OCI-LY1 (cell line): ENCODE data around the gene DENND4A.

Experiments used
- H2AFZ ChIP-seq: fragments of 200-600 bp; sonication (generic), shearing (Covaris generic); 2 replicates; pipeline ENCODE4 v1.6.0; 2014; ENCODE audit warnings: antibody characterized with exemption, mild to moderate bottlenecking, low read length
- H3F3A ChIP-seq: fragments of 200-600 bp; sonication (generic), shearing (Covaris generic); 2 replicates; pipeline ENCODE4 v1.6.0; 2014; ENCODE audit warnings: mild to moderate bottlenecking, antibody characterized with exemption, low read length, moderate library complexity; ENCODE audit not compliant: insufficient read depth
- H3K27ac ChIP-seq: fragments of 200-600 bp; sonication (generic); 2 replicates; pipeline ENCODE4 v1.5.1; 2014; ENCODE audit warnings: low read length, mixed run types, mild to moderate bottlenecking, low read depth; ENCODE audit not compliant: poor library complexity, severe bottlenecking
- H3K27me3 ChIP-seq: fragments of 200-600 bp; sonication (generic); 2 replicates; pipeline ENCODE4 v1.6.0; 2014; ENCODE audit warnings: antibody characterized with exemption, mild to moderate bottlenecking, low read length, moderate library complexity; ENCODE audit not compliant: insufficient read depth
- H3K36me3 ChIP-seq: fragments of 200-600 bp; sonication (generic); 2 replicates; pipeline ENCODE4 v1.6.1; 2014; ENCODE audit warnings: mild to moderate bottlenecking, antibody characterized with exemption, low read length, moderate library complexity, mixed read lengths; ENCODE audit not compliant: insufficient read depth
- H3K4me1 ChIP-seq: fragments of 200-600 bp; sonication (generic); 2 replicates; pipeline ENCODE4 v1.5.1; 2014; ENCODE audit warnings: mild to moderate bottlenecking, low read length, moderate library complexity; ENCODE audit not compliant: insufficient read depth, severe bottlenecking
- H3K4me2 ChIP-seq: fragments of 200-600 bp; sonication (generic), shearing (Covaris generic); 2 replicates; pipeline ENCODE4 v1.6.1; 2014; ENCODE audit warnings: low read length
- H3K4me3 ChIP-seq: fragments of 200-600 bp; sonication (generic); 2 replicates; pipeline ENCODE4 v1.5.1; 2014; ENCODE audit warnings: low read length, low read depth, mild to moderate bottlenecking, mixed read lengths; ENCODE audit not compliant: poor library complexity, severe bottlenecking
- H3K79me2 ChIP-seq: fragments of 200-600 bp; shearing (Covaris generic); 2 replicates; pipeline ENCODE4 v1.6.1; 2016; ENCODE audit warnings: mixed run types, low read length, mixed read lengths; ENCODE audit not compliant: insufficient read depth
- H3K9ac ChIP-seq: fragments of 200-600 bp; sonication (generic), shearing (Covaris generic); 2 replicates; pipeline ENCODE4 v1.6.1; 2014; ENCODE audit warnings: mild to moderate bottlenecking, low read length, mixed read lengths
- H3K9me2 ChIP-seq: fragments of 200-600 bp; sonication (generic), shearing (Covaris generic); 2 replicates; pipeline ENCODE4 v1.6.1; 2014; ENCODE audit warnings: low read depth, mild to moderate bottlenecking, low read length, mixed read lengths
- H3K9me3 ChIP-seq: fragments of 200-600 bp; shearing (Covaris generic); 2 replicates; pipeline ENCODE4 v1.6.1; 2014; ENCODE audit warnings: low read length, mixed read lengths
- H4K20me1 ChIP-seq: fragments of 200-600 bp; sonication (generic), shearing (Covaris generic); 2 replicates; pipeline ENCODE4 v1.6.0; 2016; ENCODE audit warnings: mild to moderate bottlenecking, low read length; ENCODE audit not compliant: insufficient read depth
- CTCF ChIP-seq: fragments of 200-600 bp; sonication (generic), shearing (Covaris generic); IDR thresholded peaks from 2 replicates; pipeline ENCODE4 v1.5.1; 2017; ENCODE audit warnings: mild to moderate bottlenecking, antibody characterized with exemption, low read length, moderate library complexity, mixed read lengths
- EZH2 ChIP-seq: fragments of 200-600 bp; sonication (generic), shearing (Covaris generic); IDR thresholded peaks from 2 replicates; pipeline ENCODE4 v1.8.0; 2017; ENCODE audit warnings: borderline replicate concordance, mixed run types, mild to moderate bottlenecking, antibody characterized with exemption, low read length, moderate library complexity, mixed read lengths

The DENND4A gene

GRCh38 chr15:65752151-65752700 is 39.9 kb downstream of the DENND4A start:
- H3K9me3 ChIP-seq, result no peaks in the 10 kb centered on the region
- no peaks in the 10 kb centered on the region for H3K27me3 ChIP-seq
- TF ChIP-seq EZH2, result no peak
- no peak for TF ChIP-seq CTCF
- no peak overlapping the region for H3K9ac ChIP-seq
- H3K9me2 ChIP-seq, result no peaks in the 10 kb centered on the region
- H3K4me3 ChIP-seq, result no peak overlapping the region
- no peaks in the 10 kb centered on the region for H4K20me1 ChIP-seq
- no peak overlapping the region for H3K27ac ChIP-seq
- H3K79me2 ChIP-seq, result no peaks in the 10 kb centered on the region
- H3K4me1 ChIP-seq, result no peaks in the 10 kb centered on the region
- H3K4me2 ChIP-seq, result no peak overlapping the region
- H2AFZ ChIP-seq, result no peak overlapping the region
- peaks cover 42% of the 10 kb centered on the region for H3K36me3 ChIP-seq
- peaks cover 4% of the 10 kb centered on the region for H3F3A ChIP-seq

- peaks cover 42% of the 10 kb centered on the region for H3K36me3 ChIP-seq
Observed at GRCh38 chr15:65751431-65751830, 40.7 kb downstream of the DENND4A start.

GRCh38 chr15:65747265-65747664 is 44.8 kb downstream of the DENND4A start:
- no peak overlapping the region for H2AFZ ChIP-seq
- no peaks in the 10 kb centered on the region for H3K9me3 ChIP-seq
- H3K27ac ChIP-seq, result no peak overlapping the region
- H3K4me3 ChIP-seq, result no peak overlapping the region
- H3K36me3 ChIP-seq, result peaks cover 27% of the 10 kb centered on the region
- H3K79me2 ChIP-seq, result no peaks in the 10 kb centered on the region
- H3F3A ChIP-seq, result no peaks in the 10 kb centered on the region
- no peak overlapping the region for H3K9ac ChIP-seq
- no peak overlapping the region for H3K4me2 ChIP-seq
- H3K27me3 ChIP-seq, result no peaks in the 10 kb centered on the region
- no peaks in the 10 kb centered on the region for H4K20me1 ChIP-seq
- TF ChIP-seq CTCF (no peak), EZH2 (no peak)
- H3K4me1 ChIP-seq, result no peaks in the 10 kb centered on the region
- H3K9me2 ChIP-seq, result no peaks in the 10 kb centered on the region

More at GRCh38 chr15:65751431-65751830, 40.7 kb downstream of the DENND4A start:
- no peak overlapping the region for H3K9ac ChIP-seq
- H3K4me2 ChIP-seq, result no peak overlapping the region
- no peaks in the 10 kb centered on the region for H3K9me2 ChIP-seq
- H3K27ac ChIP-seq, result no peak overlapping the region
- no peak overlapping the region for H3K4me3 ChIP-seq
- no peak for TF ChIP-seq CTCF
- TF ChIP-seq EZH2, result no peak
- H3F3A ChIP-seq, result peaks cover 4% of the 10 kb centered on the region
- no peaks in the 10 kb centered on the region for H3K27me3 ChIP-seq
- no peaks in the 10 kb centered on the region for H4K20me1 ChIP-seq
- no peak overlapping the region for H2AFZ ChIP-seq
- no peaks in the 10 kb centered on the region for H3K9me3 ChIP-seq
- H3K4me1 ChIP-seq, result no peaks in the 10 kb centered on the region
- no peaks in the 10 kb centered on the region for H3K79me2 ChIP-seq
